GM21526 (cell line): ENCODE measurements around the gene DET1.
"Not testable (repeated sequence)": the region's sequence is repeated elsewhere in the genome, so short reads cannot be mapped to it uniquely, and the experiment has no call there.

Experiments
- ATAC-seq: cut with Tn5 transposase; IDR thresholded peaks from one replicate; pipeline ENCODE4 v1.9.1; 2021; ENCODE audit warnings: moderate library complexity; ENCODE audit not compliant: unreplicated experiment, low FRiP score

Gene DET1

GRCh38 chr15:88541709-88542341, 4.7 kb downstream of the DET1 start:
- no peak for ATAC-seq

GRCh38 chr15:88541111-88541510, 5.4 kb downstream of the DET1 start:
- ATAC-seq, result not testable (repeated sequence)

- ATAC-seq, result not testable (repeated sequence)
Measured at GRCh38 chr15:88540350-88540749, 6.1 kb downstream of the DET1 start.

GRCh38 chr15:88539441-88539840, 7.0 kb downstream of the DET1 start:
- ATAC-seq, result no peak

GRCh38 chr15:88538972-88539371, 7.5 kb downstream of the DET1 start:
- ATAC-seq, result no peak

GRCh38 chr15:88537591-88538317, 8.7 kb downstream of the DET1 start:
- no peak for ATAC-seq

- no peak for ATAC-seq
Measured at GRCh38 chr15:88535607-88536313, 10.7 kb downstream of the DET1 start.

- no peak for ATAC-seq
Measured at GRCh38 chr15:88535100-88535499, 11.4 kb downstream of the DET1 start.

GRCh38 chr15:88533376-88533775, 13.1 kb downstream of the DET1 start:
- no peak for ATAC-seq

GRCh38 chr15:88529021-88529630, 17.4 kb downstream of the DET1 start:
- ATAC-seq, result no peak

GRCh38 chr15:88526247-88526879, 20.1 kb downstream of the DET1 start:
- ATAC-seq, result no peak

- ATAC-seq, result no peak
Measured at GRCh38 chr15:88525418-88525817, 21.1 kb downstream of the DET1 start.

- not testable (repeated sequence) for ATAC-seq
Measured at GRCh38 chr15:88524094-88524493, 22.4 kb downstream of the DET1 start.

- ATAC-seq, result no peak
Measured at GRCh38 chr15:88518903-88519302, 27.6 kb downstream of the DET1 start.

- ATAC-seq, result no peak
Measured at GRCh38 chr15:88513195-88513594, 33.3 kb downstream of the DET1 start.

- no peak for ATAC-seq
Measured at GRCh38 chr15:88512601-88513000, 33.9 kb downstream of the DET1 start.

GRCh38 chr15:88512078-88512477, 34.4 kb downstream of the DET1 start:
- ATAC-seq, result no peak

- no peak for ATAC-seq
Measured at GRCh38 chr15:88511161-88511560, 35.3 kb downstream of the DET1 start.

- ATAC-seq, result no peak
Measured at GRCh38 chr15:88509964-88510363, 36.5 kb downstream of the DET1 start.

- ATAC-seq, result no peak
Measured at GRCh38 chr15:88509321-88509720, 37.2 kb downstream of the DET1 start.

GRCh38 chr15:88506628-88507027, 39.9 kb downstream of the DET1 start:
- ATAC-seq, result no peak
